Prostate gland (tissue), 2 donors: ENCODE measurements around the gene NTRK2.

Source experiments
- CTCF ChIP-seq, 4 experiments: fragments of 200-600 bp in 2 of 4; fragments of 450-650 bp in 2 of 4; sonication (generic) in 2 of 4; IDR thresholded peaks; 1 replicate in 3 of 4; 2 replicates in 1 of 4; pipeline ENCODE4 v1.5.1; 2016 to 2019; ENCODE audit warnings: antibody characterized with exemption in 4 of 4, mild to moderate bottlenecking in 2 of 4, moderate library complexity in 2 of 4
- POLR2AphosphoS5 ChIP-seq: sonication (generic); formaldehyde crosslinking; IDR thresholded peaks from one replicate; pipeline ENCODE4 v1.6.1; 2017; ENCODE audit warnings: antibody characterized with exemption

- TF ChIP-seq CTCF (IDR thresholded peaks at IDR 0.05) (no peak), POLR2AphosphoS5 (no peak)
Measured at GRCh38 chr9:84832453-84832852, 162.9 kb downstream of the NTRK2 start.
